Neutrophil (primary cell): ENCODE measurements around the gene MYO5B.

Source experiments
- H3K27ac ChIP-seq: fragments of 200-600 bp; sonication (generic); 2 replicates; pipeline ENCODE4 v1.5.1; 2016; ENCODE audit warnings: mild to moderate bottlenecking, moderate library complexity
- H3K27me3 ChIP-seq: fragments of 200-600 bp; sonication (generic); 2 replicates; pipeline ENCODE4 v1.6.0; 2016; ENCODE audit warnings: mild to moderate bottlenecking
- H3K36me3 ChIP-seq: fragments of 200-600 bp; sonication (generic); 2 replicates; pipeline ENCODE4 v1.5.1; 2017
- H3K4me1 ChIP-seq, 2 experiments: fragments of 200-600 bp in 1 of 2; sonication (generic) in 1 of 2; 1 replicate in 1 of 2; 2 replicates in 1 of 2; pipeline versions ENCODE4 v1.5.1 to v1.6.1; 2013 to 2016; ENCODE audit warnings: low read depth in 1 of 2, low read length in 1 of 2, mild to moderate bottlenecking in 1 of 2, moderate library complexity in 1 of 2; ENCODE audit not compliant: control insufficient read depth in 1 of 2, insufficient read depth in 1 of 2
- H3K4me3 ChIP-seq, 2 experiments: fragments of 200-600 bp in 1 of 2; sonication (generic) in 1 of 2; 1 replicate in 1 of 2; 2 replicates in 1 of 2; pipeline ENCODE4 v1.5.1; 2013 to 2016; ENCODE audit warnings: low read depth in 1 of 2, low read length in 1 of 2, mild to moderate bottlenecking in 1 of 2, moderate library complexity in 1 of 2
- H3K9me3 ChIP-seq: fragments of 200-600 bp; sonication (generic); 2 replicates; pipeline ENCODE4 v1.5.1; 2016
- CTCF ChIP-seq: fragments of 200-600 bp; sonication (generic); IDR thresholded peaks from 2 replicates; pipeline ENCODE4 v1.5.1; 2016; ENCODE audit warnings: antibody characterized with exemption

The MYO5B gene

GRCh38 chr18:49859021-49859359 lies 336.0 kb downstream of the MYO5B start:
- no peak overlapping the region for H3K27ac ChIP-seq
- no peaks in the 10 kb centered on the region for H3K27me3 ChIP-seq
- no peaks in the 10 kb centered on the region for H3K9me3 ChIP-seq
- no peaks in the 10 kb centered on the region for H3K4me1 ChIP-seq
- TF ChIP-seq CTCF, result no peak
- no peaks in the 10 kb centered on the region for H3K36me3 ChIP-seq
- no peak overlapping the region for H3K4me3 ChIP-seq

GRCh38 chr18:49858309-49859020 lies 336.5 kb downstream of the MYO5B start:
- Histone ChIP-seq H3K4me1 (no peaks in the 10 kb centered on the region), H3K9me3 (no peaks in the 10 kb centered on the region), H3K27ac (no peak overlapping the region), H3K27me3 (no peaks in the 10 kb centered on the region), H3K36me3 (no peaks in the 10 kb centered on the region), H3K4me3 (no peak overlapping the region)
- TF ChIP-seq CTCF, result peak; percentile 28

- H3K4me1 ChIP-seq, result no peaks in the 10 kb centered on the region
- no peaks in the 10 kb centered on the region for H3K36me3 ChIP-seq
- no peak for TF ChIP-seq CTCF
- H3K9me3 ChIP-seq, result no peaks in the 10 kb centered on the region
- H3K4me3 ChIP-seq, result no peak overlapping the region
- H3K27ac ChIP-seq, result no peak overlapping the region
- H3K27me3 ChIP-seq, result no peaks in the 10 kb centered on the region
Measured at GRCh38 chr18:49857708-49858107, 337.2 kb downstream of the MYO5B start.

GRCh38 chr18:49856496-49856895 lies 338.5 kb downstream of the MYO5B start:
- no peak overlapping the region for H3K4me3 ChIP-seq
- no peak for TF ChIP-seq CTCF
- no peaks in the 10 kb centered on the region for H3K36me3 ChIP-seq
- no peaks in the 10 kb centered on the region for H3K27me3 ChIP-seq
- H3K27ac ChIP-seq, result no peak overlapping the region
- no peaks in the 10 kb centered on the region for H3K4me1 ChIP-seq
- no peaks in the 10 kb centered on the region for H3K9me3 ChIP-seq

- Histone ChIP-seq H3K27me3 (no peaks in the 10 kb centered on the region), H3K36me3 (no peaks in the 10 kb centered on the region), H3K4me1 (no peaks in the 10 kb centered on the region), H3K9me3 (no peaks in the 10 kb centered on the region), H3K4me3 (no peak overlapping the region), H3K27ac (no peak overlapping the region)
- TF ChIP-seq CTCF, result no peak
Measured at GRCh38 chr18:49855711-49856415, 339.1 kb downstream of the MYO5B start.
